AG04449 (cell line): Measurements from ENCODE around the gene DIABLO.

Experiments
- CTCF ChIA-PET: fragments of 350-600 bp; formaldehyde crosslinking; extraction: SDS; loops from one replicate; lab custom pipeline; 2021; ENCODE audit warnings: antibody characterized with exemption; lab: Yijun Ruan, JAX
- POLR2A ChIA-PET: fragments of 400-600, 350-600 bp; formaldehyde crosslinking; extraction: SDS; loops from one replicate; lab custom pipeline; 2020; ENCODE audit warnings: antibody characterized with exemption, inconsistent platforms; lab: Yijun Ruan, JAX
- DNase-seq: peaks from one replicate; pipeline ENCODE4 v3.0.0-alpha.2; 2010; ENCODE audit warnings: low read depth, low spot score
- H3K4me3 ChIP-seq: 2 replicates; pipeline ENCODE4 v1.5.1; 2011; ENCODE audit warnings: low read depth, mild to moderate bottlenecking, control low read depth, low read length
- TF ChIP-seq, protein P1 (sequence below): IDR thresholded peaks from one replicate; pipeline ENCODE4 v1.5.1; 2011; ENCODE audit warnings: mild to moderate bottlenecking, moderate library complexity, low read length, control low read depth, inconsistent platforms; ENCODE audit not compliant: insufficient read depth; ENCODE audit errors: missing control alignments

The DIABLO gene

DNA sequence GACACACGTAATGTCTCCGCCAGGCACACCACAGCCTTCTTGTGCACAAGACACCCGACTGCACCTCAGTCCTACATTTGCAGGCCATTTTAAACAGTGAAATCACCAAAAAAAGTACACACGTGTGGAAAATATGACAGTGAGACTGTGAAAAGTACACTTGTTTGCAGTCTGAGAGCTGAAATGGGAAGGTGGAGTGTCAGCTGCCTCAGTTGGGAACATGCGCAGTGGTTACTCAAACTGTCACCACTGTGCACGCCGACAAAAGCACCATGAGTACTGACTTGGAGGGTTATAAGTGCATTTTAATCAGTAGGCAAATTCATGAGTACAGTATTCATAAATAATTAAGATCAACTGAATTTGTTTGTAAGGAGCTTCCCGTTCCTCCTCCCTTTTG, 24.7 kb upstream of the DIABLO start:
- DNase-seq, result no peak
- TF ChIP-seq, protein P1, sequence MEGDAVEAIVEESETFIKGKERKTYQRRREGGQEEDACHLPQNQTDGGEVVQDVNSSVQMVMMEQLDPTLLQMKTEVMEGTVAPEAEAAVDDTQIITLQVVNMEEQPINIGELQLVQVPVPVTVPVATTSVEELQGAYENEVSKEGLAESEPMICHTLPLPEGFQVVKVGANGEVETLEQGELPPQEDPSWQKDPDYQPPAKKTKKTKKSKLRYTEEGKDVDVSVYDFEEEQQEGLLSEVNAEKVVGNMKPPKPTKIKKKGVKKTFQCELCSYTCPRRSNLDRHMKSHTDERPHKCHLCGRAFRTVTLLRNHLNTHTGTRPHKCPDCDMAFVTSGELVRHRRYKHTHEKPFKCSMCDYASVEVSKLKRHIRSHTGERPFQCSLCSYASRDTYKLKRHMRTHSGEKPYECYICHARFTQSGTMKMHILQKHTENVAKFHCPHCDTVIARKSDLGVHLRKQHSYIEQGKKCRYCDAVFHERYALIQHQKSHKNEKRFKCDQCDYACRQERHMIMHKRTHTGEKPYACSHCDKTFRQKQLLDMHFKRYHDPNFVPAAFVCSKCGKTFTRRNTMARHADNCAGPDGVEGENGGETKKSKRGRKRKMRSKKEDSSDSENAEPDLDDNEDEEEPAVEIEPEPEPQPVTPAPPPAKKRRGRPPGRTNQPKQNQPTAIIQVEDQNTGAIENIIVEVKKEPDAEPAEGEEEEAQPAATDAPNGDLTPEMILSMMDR, result no peak
- ChIA-PET POLR2A (no interaction called here), CTCF (no interaction called here)
- H3K4me3 ChIP-seq, result no peak overlapping the region

DNA sequence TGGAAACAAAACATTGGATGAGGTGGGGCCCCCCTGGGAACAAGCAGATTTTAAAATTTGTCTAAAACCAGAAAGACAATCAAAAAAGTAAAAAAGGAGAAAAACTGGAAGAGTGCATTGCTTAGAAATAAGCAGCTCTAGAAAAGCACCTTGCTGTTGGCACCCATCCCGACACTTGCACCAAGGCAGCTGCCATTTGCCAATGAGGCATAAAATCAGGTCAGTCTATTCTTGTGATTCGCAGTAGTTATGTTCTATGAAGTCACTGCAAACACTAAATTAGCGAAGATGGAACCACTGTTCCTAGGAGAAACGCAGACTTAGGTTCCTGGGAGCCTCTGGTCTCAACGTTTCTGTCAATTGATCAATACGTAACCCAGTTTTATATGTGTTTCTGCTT, 24.2 kb upstream of the DIABLO start:
- H3K4me3 ChIP-seq, result no peak overlapping the region
- ChIA-PET POLR2A (no interaction called here), CTCF (no interaction called here)
- TF ChIP-seq, protein P1, result no peak
- no peak for DNase-seq

DNA sequence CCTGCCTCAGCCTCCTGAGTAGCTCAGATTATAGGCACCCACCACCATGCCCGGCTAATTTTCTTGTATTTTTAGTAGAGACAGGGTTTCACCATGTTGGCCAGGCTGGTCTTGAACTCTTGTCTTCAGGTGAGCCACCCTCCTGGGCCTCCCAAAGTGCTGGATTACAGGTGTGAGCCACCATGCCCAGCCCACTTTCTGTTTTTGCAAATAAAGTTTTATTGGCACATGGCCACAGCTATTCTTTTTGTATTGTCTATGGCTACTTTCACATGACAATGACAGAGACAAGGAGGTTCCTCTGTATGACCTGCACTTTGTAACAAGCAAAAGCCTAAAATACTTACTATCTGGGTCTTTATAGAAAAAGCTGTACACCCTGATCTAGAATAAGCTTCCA, 19.7 kb upstream of the DIABLO start:
- TF ChIP-seq, protein P1, result no peak
- ChIA-PET CTCF (interaction anchor here (0.7 to 1.0 kb wide), 2 partner anchors 13 to 110 kb away, joined by 3 read pairs; no protein-coding TSS in a partner anchor), POLR2A (no interaction called here)
- H3K4me3 ChIP-seq, result no peak overlapping the region
- DNase-seq, result no peak

DNA sequence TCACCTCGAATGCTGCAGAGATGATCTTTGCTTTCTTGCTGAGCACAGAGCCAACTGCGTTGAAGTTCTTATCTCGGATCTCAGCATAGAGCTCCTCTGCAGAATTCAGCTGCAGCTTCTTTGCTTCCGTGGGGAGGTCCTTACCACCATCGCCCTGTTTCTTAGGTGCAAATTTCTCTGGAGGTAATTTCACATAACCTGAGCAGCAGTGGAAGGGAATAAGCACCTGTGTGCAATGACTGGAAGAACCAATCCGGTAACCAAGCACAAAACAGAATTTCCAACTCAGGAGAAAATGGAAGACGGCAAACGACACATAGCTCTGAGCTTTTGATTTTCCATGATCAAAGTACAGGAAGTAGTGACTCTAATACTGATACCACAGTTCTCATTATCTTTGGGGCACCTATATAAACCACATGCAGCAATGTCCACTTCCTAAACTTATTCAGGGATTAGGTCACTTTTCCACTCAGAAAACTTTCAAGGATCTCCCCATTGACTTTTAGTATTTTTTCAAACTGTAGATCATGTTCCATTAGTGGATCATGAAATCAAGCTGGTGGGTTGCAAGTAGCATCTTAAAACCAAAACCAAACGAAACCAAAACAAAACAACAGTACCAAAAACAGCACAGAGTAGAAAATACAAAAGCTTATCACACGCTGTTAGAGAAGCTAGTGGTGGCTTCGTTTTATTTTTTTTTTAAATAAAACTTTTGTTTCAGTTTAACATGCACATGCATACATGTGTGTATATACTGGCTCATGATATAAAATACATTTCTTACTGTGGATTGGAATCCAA, 18.9 kb upstream of the DIABLO start:
- ChIA-PET POLR2A (interaction anchor here (0.8 kb wide), 1 partner anchor 19 kb away, joined by 3 read pairs; the partner anchor contains the start of gene DIABLO), CTCF (interaction anchor here (0.7 to 1.0 kb wide), 3 partner anchors 24 to 112 kb away, joined by 3 read pairs; no protein-coding TSS in a partner anchor)
- H3K4me3 ChIP-seq, result no peak overlapping the region
- DNase-seq, result no peak
- TF ChIP-seq, protein P1, result no peak

DNA sequence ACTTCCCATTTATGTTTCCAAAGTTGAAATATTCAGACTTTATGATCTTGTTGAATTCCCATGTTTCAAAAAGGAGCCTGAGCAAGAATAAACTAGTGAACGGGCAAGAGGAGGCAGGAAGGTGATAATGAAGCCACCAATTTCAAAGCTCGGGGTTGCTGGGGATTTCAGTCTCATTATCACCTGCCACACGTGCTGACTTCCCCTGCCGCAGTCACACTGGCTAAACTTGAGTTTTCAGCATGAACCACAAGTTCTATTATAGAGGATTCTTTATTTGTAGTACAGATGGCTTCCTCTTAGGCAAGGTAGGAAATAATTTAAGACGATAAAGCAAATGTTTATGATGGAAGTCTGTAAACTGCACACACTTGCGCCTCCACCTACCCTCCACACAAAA, 18.1 kb upstream of the DIABLO start:
- TF ChIP-seq, protein P1, result no peak
- H3K4me3 ChIP-seq, result no peak overlapping the region
- CTCF ChIA-PET, result interaction anchor here (0.8 kb wide), 2 partner anchors 31 to 113 kb away, joined by 3 read pairs; no protein-coding TSS in a partner anchor
- POLR2A ChIA-PET, result interaction anchor here (0.8 kb wide), 1 partner anchor 18 kb away, joined by 3 read pairs; the partner anchor contains the start of gene DIABLO
- DNase-seq, result no peak

DNA sequence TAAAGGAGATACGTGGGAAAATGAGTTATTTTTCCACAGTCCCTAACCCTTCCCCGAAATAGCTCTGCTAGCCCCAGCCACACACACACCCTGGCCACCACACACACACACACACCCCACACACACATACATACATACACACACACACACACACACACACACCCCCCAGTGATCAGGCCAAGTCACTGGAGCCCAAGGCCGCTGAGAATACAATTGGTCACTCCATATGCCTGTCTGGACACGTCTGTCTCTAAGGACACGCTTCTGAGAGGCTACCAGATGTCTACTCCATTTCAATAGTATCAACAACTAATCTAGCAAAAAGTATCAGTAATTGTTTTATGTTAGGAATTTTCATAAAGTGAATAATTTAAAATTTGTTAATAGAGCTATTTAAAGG, 13.0 kb upstream of the DIABLO start:
- ChIA-PET POLR2A (no interaction called here), CTCF (no interaction called here)
- no peak overlapping the region for H3K4me3 ChIP-seq
- TF ChIP-seq, protein P1, result no peak
- DNase-seq, result no peak
